IPS-20b (cell line): Measurements from ENCODE around the gene CCL2.
A peak's percentile ranks its signal among the peaks of the same experiment; 100 is the strongest.

Experiments
- H3K27ac ChIP-seq: one replicate; pipeline ENCODE4 v1.5.1; 2013; ENCODE audit warnings: low read length
- H3K27me3 ChIP-seq: 2 replicates; pipeline ENCODE4 v1.6.1; 2013; ENCODE audit warnings: mild to moderate bottlenecking, low read length, inconsistent platforms; ENCODE audit not compliant: insufficient read depth
- H3K36me3 ChIP-seq: 2 replicates; pipeline ENCODE4 v1.6.1; 2013; ENCODE audit warnings: low read depth, mild to moderate bottlenecking, inconsistent platforms, low read length, moderate library complexity; ENCODE audit not compliant: insufficient read depth
- H3K4me1 ChIP-seq: 2 replicates; pipeline ENCODE4 v1.6.1; 2013; ENCODE audit warnings: mild to moderate bottlenecking, control low read depth, inconsistent platforms, low read length, moderate library complexity; ENCODE audit not compliant: insufficient read depth
- H3K4me3 ChIP-seq: 2 replicates; pipeline ENCODE4 v1.5.1; 2013; ENCODE audit warnings: mild to moderate bottlenecking, low read length, inconsistent platforms
- H3K9ac ChIP-seq: 2 replicates; pipeline ENCODE4 v1.6.1; 2013; ENCODE audit warnings: low read depth, mild to moderate bottlenecking, inconsistent platforms, low read length, moderate library complexity
- H3K9me3 ChIP-seq: 2 replicates; pipeline ENCODE4 v1.6.1; 2013; ENCODE audit warnings: mild to moderate bottlenecking, low read depth, low read length, inconsistent platforms; ENCODE audit not compliant: insufficient read depth

The CCL2 gene

DNA sequence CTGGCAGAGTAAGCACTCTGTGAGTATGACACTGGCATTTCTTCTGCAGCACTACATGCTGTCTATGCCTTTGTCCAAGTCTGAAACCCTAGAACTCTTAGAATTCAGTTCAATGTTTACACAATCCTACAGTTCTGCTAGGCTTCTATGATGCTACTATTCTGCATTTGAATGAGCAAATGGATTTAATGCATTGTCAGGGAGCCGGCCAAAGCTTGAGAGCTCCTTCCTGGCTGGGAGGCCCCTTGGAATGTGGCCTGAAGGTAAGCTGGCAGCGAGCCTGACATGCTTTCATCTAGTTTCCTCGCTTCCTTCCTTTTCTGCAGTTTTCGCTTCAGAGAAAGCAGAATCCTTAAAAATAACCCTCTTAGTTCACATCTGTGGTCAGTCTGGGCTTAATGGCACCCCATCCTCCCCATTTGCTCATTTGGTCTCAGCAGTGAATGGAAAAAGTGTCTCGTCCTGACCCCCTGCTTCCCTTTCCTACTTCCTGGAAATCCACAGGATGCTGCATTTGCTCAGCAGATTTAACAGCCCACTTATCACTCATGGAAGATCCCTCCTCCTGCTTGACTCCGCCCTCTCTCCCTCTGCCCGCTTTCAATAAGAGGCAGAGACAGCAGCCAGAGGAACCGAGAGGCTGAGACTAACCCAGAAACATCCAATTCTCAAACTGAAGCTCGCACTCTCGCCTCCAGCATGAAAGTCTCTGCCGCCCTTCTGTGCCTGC lies at the start of gene CCL2:
TSS of gene CCL2 (plus strand) at position 635 of the 730 bp plus-strand sequence. CDS start at position 700, 65 bp downstream.
- Histone ChIP-seq H3K9me3 (no peaks in the 10 kb centered on the region), H3K27me3 (peaks cover 6% of the 10 kb centered on the region; the same call in 1 of the 2 replicates), H3K36me3 (no peaks in the 10 kb centered on the region), H3K4me3 (peak within 1 kb of the TSS; percentile 67), H3K27ac (no peak within 1 kb of the TSS), H3K4me1 (peaks cover 13% of the 10 kb centered on the region), H3K9ac (peak within 1 kb of the TSS; percentile 72)

DNA sequence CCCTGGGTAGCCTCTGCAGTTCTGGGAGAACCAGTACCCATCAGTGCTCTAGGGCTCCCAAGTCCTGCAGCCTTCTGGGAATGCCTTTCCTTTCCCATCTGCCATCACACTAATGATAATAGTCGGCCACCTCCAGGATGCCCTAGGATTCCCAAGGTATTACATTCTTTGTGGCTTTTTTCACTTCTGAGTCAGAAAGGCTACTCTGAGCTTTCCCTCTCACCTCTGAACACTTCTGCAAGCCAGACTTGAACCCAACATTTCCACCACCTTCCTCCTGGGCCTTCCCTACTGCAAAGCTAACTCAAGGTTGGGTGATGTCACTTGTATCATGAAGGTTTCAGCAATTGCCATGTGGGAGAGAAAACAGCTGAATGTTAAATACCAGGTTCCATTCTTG lies 49.7 kb upstream of the CCL2 start:
- no peak overlapping the region for H3K27ac ChIP-seq

DNA sequence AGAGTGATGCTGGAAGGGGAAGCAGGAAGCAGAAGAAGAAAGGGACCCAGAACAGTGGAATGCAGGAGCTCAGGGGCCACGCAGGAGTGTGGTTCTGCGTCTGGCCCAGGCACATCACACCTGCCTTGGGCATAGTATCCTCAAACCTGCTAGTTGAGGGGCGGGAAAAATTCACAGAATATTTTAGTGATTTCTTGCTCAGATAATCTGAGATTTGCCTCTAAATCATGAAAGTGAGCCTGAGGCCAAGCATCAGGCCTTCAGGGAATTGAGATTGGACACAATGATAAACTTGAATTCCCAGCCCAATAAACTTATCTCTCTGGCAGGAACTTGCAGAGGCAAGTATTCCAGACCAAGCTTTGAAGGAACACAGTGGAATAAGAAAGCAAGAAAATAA lies 48.5 kb upstream of the CCL2 start:
- H3K9ac ChIP-seq, result no peak overlapping the region
- no peaks in the 10 kb centered on the region for H3K36me3 ChIP-seq
- H3K27me3 ChIP-seq, result no peaks in the 10 kb centered on the region
- no peak overlapping the region for H3K27ac ChIP-seq
- no peaks in the 10 kb centered on the region for H3K4me1 ChIP-seq
- peaks cover 3% of the 10 kb centered on the region; the same call in 1 of the 2 replicates for H3K9me3 ChIP-seq
- no peak overlapping the region for H3K4me3 ChIP-seq

More for the DNA sequence above, 49.7 kb upstream of the CCL2 start:
- peaks cover 3% of the 10 kb centered on the region; the same call in 1 of the 2 replicates for H3K9me3 ChIP-seq
- no peaks in the 10 kb centered on the region for H3K4me1 ChIP-seq
- H3K4me3 ChIP-seq, result no peak overlapping the region
- no peak overlapping the region for H3K9ac ChIP-seq
- H3K27me3 ChIP-seq, result no peaks in the 10 kb centered on the region
- H3K36me3 ChIP-seq, result no peaks in the 10 kb centered on the region

DNA sequence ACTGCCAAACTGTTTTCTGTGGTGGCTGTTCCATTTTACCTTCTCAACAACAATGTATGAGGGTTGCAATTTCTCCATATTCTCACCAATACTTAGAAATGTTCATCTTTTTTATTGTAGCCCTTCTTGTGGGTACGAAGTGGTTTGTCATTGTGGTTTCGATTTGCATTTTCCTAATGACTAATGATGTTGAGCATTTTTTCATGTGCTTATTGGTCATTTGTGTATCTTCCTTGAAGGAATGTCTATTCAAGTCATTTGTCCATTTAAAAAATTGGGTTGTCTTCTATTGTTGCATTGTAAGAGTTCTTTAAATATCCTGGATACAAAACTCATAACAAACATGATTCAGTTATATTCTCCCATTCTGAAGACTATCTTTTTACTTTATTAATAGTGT lies 47.5 kb upstream of the CCL2 start:
- no peak overlapping the region for H3K27ac ChIP-seq
- H3K4me3 ChIP-seq, result no peak overlapping the region
- H3K4me1 ChIP-seq, result no peaks in the 10 kb centered on the region
- H3K9me3 ChIP-seq, result peaks cover 3% of the 10 kb centered on the region; the same call in 1 of the 2 replicates
- no peaks in the 10 kb centered on the region for H3K27me3 ChIP-seq
- H3K9ac ChIP-seq, result no peak overlapping the region
- no peaks in the 10 kb centered on the region for H3K36me3 ChIP-seq

DNA sequence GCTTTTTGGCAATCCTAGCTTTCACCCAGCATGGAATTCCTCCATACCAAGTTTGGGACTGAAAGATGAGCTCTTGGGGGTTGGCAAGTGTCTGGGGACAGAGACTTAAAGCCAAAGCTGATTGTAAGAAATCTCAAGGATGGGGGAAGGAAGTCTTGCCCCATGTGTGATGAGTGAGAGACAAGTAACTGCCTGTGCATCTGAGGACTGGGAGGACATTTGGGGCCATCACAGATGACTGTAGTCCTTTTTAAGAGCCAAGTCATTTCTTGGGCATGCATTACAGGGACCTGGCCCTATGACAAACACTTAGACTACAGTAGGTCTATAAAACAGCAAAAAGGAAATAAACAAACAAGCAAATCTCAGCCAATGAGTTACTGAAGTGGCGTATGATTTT lies 36.3 kb upstream of the CCL2 start:
- H3K36me3 ChIP-seq, result no peaks in the 10 kb centered on the region
- H3K27ac ChIP-seq, result no peak overlapping the region
- no peaks in the 10 kb centered on the region for H3K4me1 ChIP-seq
- H3K4me3 ChIP-seq, result no peak overlapping the region
- H3K9ac ChIP-seq, result no peak overlapping the region
- no peaks in the 10 kb centered on the region for H3K27me3 ChIP-seq
- peaks cover 12% of the 10 kb centered on the region; the same call in 1 of the 2 replicates for H3K9me3 ChIP-seq

DNA sequence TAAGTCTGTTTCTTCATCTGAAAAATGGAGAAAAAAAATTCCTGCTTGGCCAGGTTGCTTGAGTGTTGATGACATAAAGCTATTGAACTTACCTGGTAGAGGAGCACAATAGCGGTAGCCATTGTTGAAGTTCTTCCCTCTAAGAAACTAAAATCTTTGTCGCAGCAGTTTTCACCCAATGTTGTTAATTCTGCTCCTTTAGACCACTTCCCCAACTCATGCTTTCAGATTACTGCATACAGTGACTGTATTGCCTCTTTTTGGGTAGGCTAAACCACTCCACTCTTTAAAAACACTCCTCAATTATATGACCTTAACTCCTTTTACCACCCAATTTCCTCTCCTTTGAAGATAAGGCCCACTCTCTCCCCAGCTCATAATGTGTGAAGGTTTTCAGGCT lies 35.7 kb upstream of the CCL2 start:
- Histone ChIP-seq H3K9ac (no peak overlapping the region), H3K27me3 (no peaks in the 10 kb centered on the region), H3K4me1 (no peaks in the 10 kb centered on the region), H3K27ac (no peak overlapping the region), H3K4me3 (no peak overlapping the region), H3K9me3 (peaks cover 12% of the 10 kb centered on the region; the same call in 1 of the 2 replicates), H3K36me3 (no peaks in the 10 kb centered on the region)

DNA sequence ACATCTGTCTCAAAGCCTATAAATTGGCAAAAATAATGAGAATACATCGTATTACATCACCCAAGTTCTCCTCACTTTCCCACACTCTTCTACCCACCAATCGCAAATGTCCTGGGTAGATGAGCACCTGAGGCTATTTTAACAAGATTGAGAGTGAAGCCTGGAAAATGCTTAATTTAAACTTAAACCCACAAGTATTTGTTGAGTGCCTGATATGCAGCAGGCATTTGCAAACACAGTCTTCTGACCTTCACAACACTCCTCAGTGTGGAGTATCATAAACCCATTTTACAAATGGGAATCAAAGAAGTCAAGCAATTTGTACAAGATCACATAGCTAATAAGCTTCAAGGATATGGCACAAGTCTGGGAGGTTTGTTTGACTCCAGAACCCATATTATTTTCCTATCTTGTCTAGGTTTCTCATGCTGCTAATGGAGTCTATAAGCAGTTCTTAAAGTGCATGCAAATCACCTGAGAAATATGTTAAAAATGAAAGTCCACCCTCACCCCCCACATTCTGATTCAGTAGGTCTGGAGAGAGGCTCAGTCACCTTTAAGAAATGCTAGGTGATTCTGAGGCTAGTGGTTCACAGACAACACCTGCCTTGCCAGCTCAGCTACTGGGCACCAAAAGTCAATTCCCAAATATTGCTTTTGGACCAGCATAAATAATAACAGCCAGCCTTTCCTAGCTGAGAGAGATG lies 34.9 kb upstream of the CCL2 start:
- no peaks in the 10 kb centered on the region for H3K4me1 ChIP-seq
- no peaks in the 10 kb centered on the region for H3K27me3 ChIP-seq
- H3K9ac ChIP-seq, result no peak overlapping the region
- no peaks in the 10 kb centered on the region for H3K36me3 ChIP-seq
- peaks cover 9% of the 10 kb centered on the region; the same call in 1 of the 2 replicates for H3K9me3 ChIP-seq
- H3K27ac ChIP-seq, result no peak overlapping the region
- H3K4me3 ChIP-seq, result no peak overlapping the region

DNA sequence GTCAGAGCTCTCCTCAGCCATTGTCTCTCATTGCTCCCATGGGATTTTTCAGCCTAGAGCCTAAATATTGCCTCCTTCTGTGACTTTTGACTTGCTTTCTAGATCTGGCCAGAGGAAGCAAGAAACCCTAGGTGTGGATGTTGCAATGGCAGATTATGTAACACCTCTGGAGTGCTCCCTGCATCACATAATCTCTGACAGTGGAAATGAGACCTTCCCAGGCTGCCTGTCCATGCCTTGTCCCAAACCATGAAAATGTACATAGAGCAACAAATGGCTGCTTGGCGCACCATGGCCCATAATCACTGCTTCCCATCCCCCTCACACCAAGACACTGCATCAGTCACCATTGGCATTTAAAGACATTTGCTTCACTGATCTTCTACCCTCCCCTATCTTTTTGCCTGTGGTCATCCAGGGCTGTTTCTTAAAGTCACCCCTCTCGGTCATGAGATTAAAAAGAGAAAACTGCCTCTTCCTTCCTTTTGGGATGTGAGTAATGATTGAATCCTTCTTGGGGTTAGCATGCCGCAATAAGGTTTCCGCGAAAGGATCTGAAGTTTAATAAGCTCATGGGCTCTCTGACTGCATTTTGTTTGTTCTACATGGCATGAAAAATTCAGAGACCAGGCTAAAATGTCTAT lies 34.2 kb upstream of the CCL2 start:
- Histone ChIP-seq H3K27ac (no peak overlapping the region), H3K9ac (no peak overlapping the region), H3K36me3 (no peaks in the 10 kb centered on the region), H3K27me3 (no peaks in the 10 kb centered on the region), H3K9me3 (peaks cover 2% of the 10 kb centered on the region; the same call in 1 of the 2 replicates), H3K4me1 (no peaks in the 10 kb centered on the region), H3K4me3 (no peak overlapping the region)

DNA sequence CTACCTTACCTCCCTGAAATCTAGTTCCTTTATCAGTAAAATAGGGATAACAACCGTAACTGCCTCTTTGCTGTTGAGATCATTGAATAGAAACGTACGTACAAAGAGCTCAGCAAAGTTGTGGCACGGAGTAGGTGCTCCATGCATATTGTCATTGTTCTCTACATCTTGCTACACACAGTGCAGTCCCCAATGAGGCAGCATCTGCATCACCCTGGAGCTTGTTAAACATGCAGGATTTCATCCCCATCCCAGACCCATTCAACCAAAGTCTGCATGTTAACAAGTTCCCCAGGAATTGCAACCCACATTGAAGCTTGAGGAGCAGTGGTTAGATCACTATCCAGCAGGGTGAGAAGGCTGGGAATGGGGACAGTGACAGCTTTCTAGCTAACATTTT lies 33.7 kb upstream of the CCL2 start:
- no peak overlapping the region for H3K27ac ChIP-seq
- H3K4me1 ChIP-seq, result no peaks in the 10 kb centered on the region
- no peaks in the 10 kb centered on the region for H3K27me3 ChIP-seq
- no peaks in the 10 kb centered on the region for H3K36me3 ChIP-seq
- no peak overlapping the region for H3K9ac ChIP-seq
- no peak overlapping the region for H3K4me3 ChIP-seq
- no peaks in the 10 kb centered on the region for H3K9me3 ChIP-seq

DNA sequence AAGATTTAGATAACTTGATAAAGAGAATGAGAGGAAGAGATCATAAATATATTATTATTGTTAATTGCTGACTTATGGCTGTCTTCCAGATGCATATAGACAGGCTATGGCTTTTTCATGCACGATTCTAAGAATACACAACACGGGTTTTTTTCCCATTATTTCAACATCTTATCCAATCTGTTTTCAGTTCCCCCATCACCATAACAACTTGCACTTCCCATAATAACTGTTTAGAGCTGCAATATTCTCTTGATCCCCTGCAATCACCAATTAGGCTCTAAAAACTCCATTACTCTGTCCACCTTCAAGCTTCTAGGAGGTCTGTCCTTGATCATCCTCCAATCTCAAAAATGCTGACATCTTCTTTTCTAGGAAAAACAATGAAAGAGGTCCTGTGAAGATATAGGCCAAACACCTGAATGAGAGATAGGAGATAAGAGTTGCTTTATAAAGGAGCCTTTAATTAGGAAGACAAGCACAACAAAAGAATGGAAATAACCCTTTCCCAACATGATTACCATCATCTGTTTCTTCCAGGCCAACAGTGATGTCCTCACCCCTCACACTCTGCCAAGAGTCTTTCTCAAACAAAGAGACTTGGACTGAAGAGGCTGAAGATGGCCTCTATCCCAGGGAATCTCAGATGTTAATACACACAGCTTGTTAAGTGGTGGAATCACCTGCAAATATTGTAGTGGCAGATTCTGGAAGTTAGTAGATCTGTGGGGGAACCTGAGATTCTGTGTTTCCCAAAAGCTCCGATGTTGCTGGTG lies 32.2 kb upstream of the CCL2 start:
- Histone ChIP-seq H3K27me3 (no peaks in the 10 kb centered on the region), H3K9ac (no peak overlapping the region), H3K4me3 (no peak overlapping the region), H3K4me1 (no peaks in the 10 kb centered on the region; the same call in 1 of the 2 replicates), H3K27ac (no peak overlapping the region), H3K36me3 (no peaks in the 10 kb centered on the region), H3K9me3 (no peaks in the 10 kb centered on the region)

DNA sequence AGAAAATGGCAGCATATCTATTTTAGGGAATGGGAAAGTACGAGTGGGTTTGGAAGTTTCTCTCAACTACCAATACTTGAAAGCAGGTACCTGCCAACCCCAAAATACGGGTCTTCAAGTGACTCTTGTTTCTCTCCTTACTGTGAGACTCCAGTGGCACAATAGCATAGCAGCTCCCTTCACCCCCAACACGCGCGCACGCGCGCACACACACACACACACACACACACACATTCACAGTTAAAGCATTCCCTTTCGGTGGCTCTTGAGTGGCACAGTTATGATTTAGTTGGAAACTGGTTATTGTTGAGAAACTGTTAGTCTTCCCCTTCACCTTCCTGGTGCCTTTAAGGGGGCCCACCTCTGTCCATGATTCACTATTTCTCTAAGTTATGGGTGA lies 30.0 kb upstream of the CCL2 start:
- H3K27ac ChIP-seq, result no peak overlapping the region
- no peak overlapping the region for H3K9ac ChIP-seq
- no peak overlapping the region for H3K4me3 ChIP-seq
- no peaks in the 10 kb centered on the region for H3K36me3 ChIP-seq
- H3K9me3 ChIP-seq, result peaks cover 13% of the 10 kb centered on the region
- H3K27me3 ChIP-seq, result no peaks in the 10 kb centered on the region
- H3K4me1 ChIP-seq, result no peaks in the 10 kb centered on the region; the same call in 1 of the 2 replicates
